HepG2 (cell line): ENCODE measurements around the gene MTHFD1L. TPM values are rescaled to one million over a fixed set of nuclear protein-coding genes. Genes with fewer than 3 reads are reported as not detected.

Source experiments
- CENPT ChIP-seq: sonication (generic); formaldehyde crosslinking; IDR thresholded peaks from 2 replicates; pipeline ENCODE4 v1.8.0; 2022; ENCODE audit warnings: low read depth, mild to moderate bottlenecking, moderate library complexity, missing genetic modification reagents
- ELF1 ChIP-seq: sonication (generic); formaldehyde crosslinking; IDR thresholded peaks from 2 replicates; pipeline ENCODE4 v1.4.0; 2020; ENCODE audit warnings: missing genetic modification reagents
- FOSL2 ChIP-seq: sonication (generic); formaldehyde crosslinking; IDR thresholded peaks from 2 replicates; pipeline ENCODE4 v1.4.0; 2020; ENCODE audit warnings: missing genetic modification reagents
- GFI1 ChIP-seq: sonication (generic); formaldehyde crosslinking; IDR thresholded peaks from 2 replicates; pipeline ENCODE4 v1.5.0; 2020; ENCODE audit warnings: missing genetic modification reagents, mild to moderate bottlenecking, borderline replicate concordance
- HES4 ChIP-seq: sonication (generic); formaldehyde crosslinking; IDR thresholded peaks from 2 replicates; pipeline ENCODE4 v1.9.0; 2021; ENCODE audit warnings: mild to moderate bottlenecking, missing genetic modification reagents, borderline replicate concordance
- HNF1B ChIP-seq: sonication (generic); formaldehyde crosslinking; IDR thresholded peaks from 2 replicates; pipeline ENCODE4 v1.5.1; 2020; ENCODE audit warnings: mild to moderate bottlenecking, moderate library complexity, missing genetic modification reagents
- HNRNPUL1 ChIP-seq: fragments of 200-400 bp; formaldehyde crosslinking; IDR thresholded peaks from 2 replicates; pipeline ENCODE4 v1.6.1; 2017; ENCODE audit warnings: low read depth, mild to moderate bottlenecking, low read length, moderate library complexity
- KDM3A ChIP-seq: IDR thresholded peaks from 2 replicates; pipeline ENCODE4 v1.6.1; 2018; ENCODE audit warnings: low read depth, missing compliant biosample characterization
- KLF9 ChIP-seq: IDR thresholded peaks from 2 replicates; pipeline ENCODE4 v1.6.1; 2016; ENCODE audit warnings: low read depth
- MEIS2 ChIP-seq: sonication (generic); formaldehyde crosslinking; IDR thresholded peaks from 2 replicates; pipeline ENCODE4 v1.9.0; 2021; ENCODE audit warnings: mild to moderate bottlenecking, missing genetic modification reagents
- MTA3 ChIP-seq: sonication (generic); formaldehyde crosslinking; IDR thresholded peaks from 2 replicates; pipeline ENCODE4 v1.4.0; 2020; ENCODE audit warnings: missing genetic modification reagents
- NCOA1 ChIP-seq: sonication (generic); formaldehyde crosslinking; IDR thresholded peaks from 2 replicates; pipeline ENCODE4 v1.9.0; 2021; ENCODE audit warnings: missing genetic modification reagents
- PAWR ChIP-seq: sonication (generic); formaldehyde crosslinking; IDR thresholded peaks from 2 replicates; pipeline ENCODE4 v1.4.0; 2020; ENCODE audit warnings: missing genetic modification reagents, mild to moderate bottlenecking, borderline replicate concordance
- PHB2 ChIP-seq: fragments of 450-650 bp; IDR thresholded peaks from 2 replicates; pipeline ENCODE4 v1.6.1; 2018; ENCODE audit not compliant: partially characterized antibody
- RNF2 ChIP-seq: fragments of 450-650 bp; conservative IDR thresholded peaks from 2 replicates; pipeline ENCODE4 v1.6.1; 2016; ENCODE audit warnings: low read depth
- SMYD3 ChIP-seq: sonication (generic); formaldehyde crosslinking; IDR thresholded peaks from 2 replicates; pipeline ENCODE4 v1.8.1; 2023; ENCODE audit warnings: mild to moderate bottlenecking, missing genetic modification reagents
- TAF1 ChIP-seq: sonication (generic); formaldehyde crosslinking; IDR thresholded peaks from 2 replicates; pipeline ENCODE4 v1.4.0; 2020; ENCODE audit warnings: missing genetic modification reagents
- TBP ChIP-seq: sonication (generic); formaldehyde crosslinking; IDR thresholded peaks from 2 replicates; pipeline ENCODE4 v1.5.0; 2020; ENCODE audit warnings: missing genetic modification reagents
- THAP11 ChIP-seq: IDR thresholded peaks from 2 replicates; pipeline ENCODE4 v1.6.1; 2016; ENCODE audit warnings: missing biosample characterization, missing genetic modification reagents
- XRCC5 ChIP-seq: fragments of 200-400 bp; formaldehyde crosslinking; optimal IDR thresholded peaks from 2 replicates; pipeline ENCODE3; 2017; ENCODE audit warnings: mild to moderate bottlenecking, low read length
- ZKSCAN8 ChIP-seq: IDR thresholded peaks from 2 replicates; pipeline ENCODE4 v1.6.1; 2016; ENCODE audit warnings: borderline replicate concordance, missing genetic modification reagents, missing compliant biosample characterization
- ZNF124 ChIP-seq: sonication (generic); formaldehyde crosslinking; IDR thresholded peaks from 2 replicates; pipeline ENCODE4 v1.4.0; 2020; ENCODE audit warnings: missing genetic modification reagents
- ZNF160 ChIP-seq: sonication (generic); formaldehyde crosslinking; IDR thresholded peaks from 2 replicates; pipeline ENCODE4 v1.8.0; 2022; ENCODE audit warnings: mild to moderate bottlenecking, inconsistent platforms, missing genetic modification reagents
- ZNF256 ChIP-seq: sonication (generic); formaldehyde crosslinking; conservative IDR thresholded peaks from 2 replicates; pipeline ENCODE4 v1.4.0; 2020; ENCODE audit warnings: missing genetic modification reagents
- ZNF598 ChIP-seq: sonication (generic); formaldehyde crosslinking; IDR thresholded peaks from 2 replicates; pipeline ENCODE4 v1.5.1; 2020; ENCODE audit warnings: mild to moderate bottlenecking, missing genetic modification reagents, borderline replicate concordance
- ZNF678 ChIP-seq: sonication (generic); formaldehyde crosslinking; IDR thresholded peaks from 2 replicates; pipeline ENCODE4 v1.4.0; 2020; ENCODE audit warnings: mild to moderate bottlenecking, missing genetic modification reagents
- ZNF720 ChIP-seq: sonication (generic); formaldehyde crosslinking; IDR thresholded peaks from 2 replicates; pipeline ENCODE4 v1.4.0; 2020; ENCODE audit warnings: missing genetic modification reagents
- ZNF781 ChIP-seq: sonication (generic); formaldehyde crosslinking; IDR thresholded peaks from 2 replicates; pipeline ENCODE4 v1.5.1; 2020; ENCODE audit warnings: borderline replicate concordance, mild to moderate bottlenecking, missing genetic modification reagents; ENCODE audit errors: not compliant biosample characterization
- ZNF788 ChIP-seq: sonication (generic); formaldehyde crosslinking; IDR thresholded peaks from 2 replicates; pipeline ENCODE4 v1.5.0; 2020; ENCODE audit warnings: mild to moderate bottlenecking, missing genetic modification reagents, borderline replicate concordance
- ZSCAN20 ChIP-seq: sonication (generic); formaldehyde crosslinking; IDR thresholded peaks from 2 replicates; pipeline ENCODE4 v1.4.0; 2020; ENCODE audit warnings: missing genetic modification reagents, mild to moderate bottlenecking, borderline replicate concordance
- ZXDC ChIP-seq: sonication (generic); formaldehyde crosslinking; IDR thresholded peaks from 2 replicates; pipeline ENCODE4 v1.5.0; 2020; ENCODE audit warnings: mild to moderate bottlenecking, missing genetic modification reagents
- polyA plus RNA-seq, 8 experiments: library from polyadenylated mRNA; depleted of rRNA in 3 of 8; stranded (reverse) in 7 of 8; unstranded in 1 of 8; fragments of >200 nt; fragmentation: Illumina TruSeq in 4 of 8; extraction: Trizol in 4 of 8; gene quantifications; 2 replicates each; pipeline versions ENCODE4 v1.2.1 to v1.2.3, GENCODE V29; 2011 to 2016; ENCODE audit warnings: low read depth in 4 of 8, missing spikeins in 1 of 8, mixed read lengths in 1 of 8; ENCODE audit not compliant: insufficient read depth in 1 of 8
- total RNA-seq, 5 experiments: library from RNA; depleted of rRNA; stranded (reverse); fragments of >200 nt; fragmentation: Illumina TruSeq; extraction: Trizol; gene quantifications; 2 replicates each; pipeline ENCODE4 v1.2.3, GENCODE V29; 2016; ENCODE audit warnings: low read depth in 1 of 5

Gene MTHFD1L
- total and polyA plus RNA-seq, 2 of the 13 experiments (the other 11 are each of a cell fraction or from before 2014, with no cell fraction given) = 24.0 to 39.6 TPM

- TF ChIP-seq HNF1B (CRISPR knock-in tag) (peak; percentile 75), KLF9 (CRISPR knock-in tag) (no peak), ELF1 (no peak), ZNF788 (CRISPR knock-in tag) (no peak), XRCC5 (no peak), HNRNPUL1 (no peak), GFI1 (no peak; the same call in 1 of the 2 replicates), ZNF720 (no peak), HES4 (no peak), MEIS2 (CRISPR knock-in tag) (no peak), ZKSCAN8 (no peak), ZXDC (CRISPR knock-in tag) (no peak), PHB2 (no peak), RNF2 (no peak), ZNF598 (CRISPR knock-in tag) (no peak), KDM3A (CRISPR knock-in tag) (no peak), NCOA1 (CRISPR knock-in tag) (no peak), TBP (CRISPR knock-in tag) (no peak), FOSL2 (peak; percentile 96), ZNF256 (CRISPR knock-in tag) (no peak), ZNF160 (CRISPR knock-in tag) (no peak), SMYD3 (no peak), PAWR (no peak), ZSCAN20 (CRISPR knock-in tag) (no peak), CENPT (CRISPR knock-in tag) (no peak), ZNF678 (no peak), ZNF124 (CRISPR knock-in tag) (no peak), MTA3 (CRISPR knock-in tag) (no peak), TAF1 (CRISPR knock-in tag) (no peak), ZNF781 (CRISPR knock-in tag) (no peak), THAP11 (peak; percentile 25; the same call in 1 of the 2 replicates)
These were observed 194.7 kb downstream of the MTHFD1L start (continued) for GRCh38 chr6:151060096-151060765.
